Measurements from ENCODE around the gene IGF2BP2.

The IGF2BP2 gene

GRCh38 chr3:185730550-185730949 lies 94.3 kb downstream of the IGF2BP2 start:
- FAIRE-seq, result no peak

GRCh38 chr3:185729337-185730055 lies 95.3 kb downstream of the IGF2BP2 start:
- FAIRE-seq, result no peak

GRCh38 chr3:185728630-185729336 lies 96.1 kb downstream of the IGF2BP2 start:
- no peak for FAIRE-seq

- no peak for FAIRE-seq
Measured at GRCh38 chr3:185727873-185728272, 97.0 kb downstream of the IGF2BP2 start.

- no peak for FAIRE-seq
Measured at GRCh38 chr3:185726254-185726967, 98.4 kb downstream of the IGF2BP2 start.

GRCh38 chr3:185724761-185725160 lies 100.1 kb downstream of the IGF2BP2 start:
- no peak for FAIRE-seq

- no peak for FAIRE-seq
Measured at GRCh38 chr3:185724251-185724650, 100.6 kb downstream of the IGF2BP2 start.

GRCh38 chr3:185722881-185723280 lies 102.0 kb downstream of the IGF2BP2 start:
- no peak for FAIRE-seq

- no peak for FAIRE-seq
Measured at GRCh38 chr3:185721970-185722369, 102.9 kb downstream of the IGF2BP2 start.

GRCh38 chr3:185720326-185720725 lies 104.5 kb downstream of the IGF2BP2 start:
- FAIRE-seq, result no peak

- no peak for FAIRE-seq
Measured at GRCh38 chr3:185718736-185719593, 105.9 kb downstream of the IGF2BP2 start.

GRCh38 chr3:185717627-185718402 lies 107.0 kb downstream of the IGF2BP2 start:
- no peak for FAIRE-seq

GRCh38 chr3:185717121-185717520 lies 107.7 kb downstream of the IGF2BP2 start:
- no peak for FAIRE-seq

- no peak for FAIRE-seq
Measured at GRCh38 chr3:185716436-185717108, 108.3 kb downstream of the IGF2BP2 start.

- no peak for FAIRE-seq
Measured at GRCh38 chr3:185715091-185715490, 109.8 kb downstream of the IGF2BP2 start.

GRCh38 chr3:185714085-185714484 lies 110.8 kb downstream of the IGF2BP2 start:
- FAIRE-seq, result no peak

- no peak for FAIRE-seq
Measured at GRCh38 chr3:185713015-185713414, 111.8 kb downstream of the IGF2BP2 start.

GRCh38 chr3:185712337-185712736 lies 112.5 kb downstream of the IGF2BP2 start:
- no peak for FAIRE-seq

- no peak for FAIRE-seq
Measured at GRCh38 chr3:185711255-185711870, 113.5 kb downstream of the IGF2BP2 start.

GRCh38 chr3:185709251-185709955 lies 115.4 kb downstream of the IGF2BP2 start:
- no peak for FAIRE-seq
